Neuronal stem cell (in vitro differentiated cells): ENCODE results near the gene NFKB2. TPM values are rescaled to one million over a fixed set of nuclear protein-coding genes. Genes with fewer than 3 reads are reported as not detected.

Experiments used
- DNase-seq: peaks from one replicate; pipeline ENCODE4 v3.0.0-alpha.2; 2013; ENCODE audit warnings: low spot score
- H2AFZ ChIP-seq: one replicate; pipeline ENCODE4 v1.6.1; 2013; ENCODE audit warnings: mild to moderate bottlenecking, low read length, inconsistent platforms
- H2AK5ac ChIP-seq: 2 replicates; pipeline ENCODE4 v1.6.1; 2013; ENCODE audit warnings: low read depth, mild to moderate bottlenecking, inconsistent platforms, low read length, moderate library complexity, mixed read lengths
- H2BK120ac ChIP-seq: 2 replicates; pipeline ENCODE4 v1.6.1; 2013; ENCODE audit warnings: low read depth, mild to moderate bottlenecking, inconsistent platforms, low read length, moderate library complexity, mixed read lengths
- H2BK12ac ChIP-seq: one replicate; pipeline ENCODE4 v1.6.1; 2013; ENCODE audit warnings: low read length, inconsistent platforms
- H2BK15ac ChIP-seq: 2 replicates; pipeline ENCODE4 v1.6.1; 2013; ENCODE audit warnings: mild to moderate bottlenecking, low read length, inconsistent platforms, mixed read lengths
- H2BK5ac ChIP-seq: one replicate; pipeline ENCODE4 v1.6.1; 2013; ENCODE audit warnings: inconsistent platforms, mild to moderate bottlenecking, low read length, moderate library complexity
- H3K14ac ChIP-seq: one replicate; pipeline ENCODE4 v1.6.1; 2013; ENCODE audit warnings: low read length, inconsistent platforms
- H3K18ac ChIP-seq: 2 replicates; pipeline ENCODE4 v1.6.1; 2013; ENCODE audit warnings: low read length, inconsistent platforms
- H3K23ac ChIP-seq: 2 replicates; pipeline ENCODE4 v1.6.1; 2013; ENCODE audit warnings: low read depth, mild to moderate bottlenecking, mixed read lengths, low read length, inconsistent platforms; ENCODE audit not compliant: poor library complexity
- H3K27ac ChIP-seq: replicated peaks from 3 replicates; pipeline ENCODE4 v1.5.1; 2013; ENCODE audit warnings: low read length, inconsistent platforms
- H3K27me3 ChIP-seq, 3 experiments: 2 replicates each; pipeline ENCODE4 v1.6.1; 2013; ENCODE audit warnings: low read length in 3 of 3, mild to moderate bottlenecking in 2 of 3, inconsistent platforms in 1 of 3, low read depth in 1 of 3, mixed read lengths in 1 of 3, moderate library complexity in 1 of 3; ENCODE audit not compliant: control insufficient read depth in 3 of 3, insufficient read depth in 3 of 3
- H3K36me3 ChIP-seq, 2 donors: replicated peaks in 1 of 2; 2 replicates each; pipeline ENCODE4 v1.6.1; 2013; ENCODE audit warnings: low read length in 2 of 2; ENCODE audit not compliant: control insufficient read depth in 2 of 2, insufficient read depth in 2 of 2
- H3K4ac ChIP-seq: 2 replicates; pipeline ENCODE4 v1.6.1; 2013; ENCODE audit warnings: inconsistent platforms, mild to moderate bottlenecking, low read length, moderate library complexity
- H3K4me1 ChIP-seq, 2 donors: 1 replicate in 1 of 2; 2 replicates in 1 of 2; pipeline ENCODE4 v1.6.1; 2013; ENCODE audit warnings: low read length in 2 of 2, low read depth in 1 of 2; ENCODE audit not compliant: control insufficient read depth in 2 of 2, insufficient read depth in 1 of 2
- H3K4me2 ChIP-seq: one replicate; pipeline ENCODE4 v1.6.1; 2013; ENCODE audit warnings: mild to moderate bottlenecking, low read length, inconsistent platforms; ENCODE audit not compliant: insufficient read depth, poor library complexity, severe bottlenecking
- H3K4me3 ChIP-seq, 2 donors: 2 replicates each; pipeline ENCODE4 v1.5.1; 2013; ENCODE audit warnings: low read length in 2 of 2, mild to moderate bottlenecking in 2 of 2, inconsistent platforms in 1 of 2, moderate library complexity in 1 of 2
- H3K79me1 ChIP-seq: one replicate; pipeline ENCODE4 v1.6.1; 2013; ENCODE audit warnings: low read depth, mild to moderate bottlenecking, inconsistent platforms, low read length, moderate library complexity
- H3K9ac ChIP-seq: one replicate; pipeline ENCODE4 v1.6.1; 2013; ENCODE audit warnings: mild to moderate bottlenecking, low read depth, low read length, inconsistent platforms; ENCODE audit not compliant: poor library complexity
- H3K9me3 ChIP-seq, 2 donors: replicated peaks in 1 of 2; 2 replicates each; pipeline versions ENCODE3 to v1.6.1; 2013; ENCODE audit warnings: low read length in 2 of 2, mild to moderate bottlenecking in 2 of 2, inconsistent platforms in 1 of 2, low read depth in 1 of 2, mixed read lengths in 1 of 2, moderate library complexity in 1 of 2; ENCODE audit not compliant: control insufficient read depth in 2 of 2, insufficient read depth in 1 of 2
- H4K8ac ChIP-seq: one replicate; pipeline ENCODE4 v1.6.1; 2013; ENCODE audit warnings: low read depth, mild to moderate bottlenecking, inconsistent platforms, low read length, moderate library complexity
- H4K91ac ChIP-seq: one replicate; pipeline ENCODE4 v1.6.1; 2013; ENCODE audit warnings: low read length, low read depth, mild to moderate bottlenecking, inconsistent platforms; ENCODE audit not compliant: poor library complexity
- WGBS, 2 donors: extraction: QIAGEN DNeasy Blood & Tissue Kit; methylation state at CpG; one replicate each; pipeline ENCODE4 v1.1.7; 2013; ENCODE audit warnings: missing lambda C conversion rate in 2 of 2, mixed read lengths in 1 of 2; ENCODE audit not compliant: insufficient read length in 2 of 2, insufficient replicate concordance in 1 of 2; ENCODE audit errors: extremely low coverage in 2 of 2; 5-methylcytosine and 5-hydroxymethylcytosine counted together
- polyA plus RNA-seq, 2 experiments: library from polyadenylated mRNA; stranded (reverse); fragments of 200-250 nt; gene quantifications; one replicate each; pipeline ENCODE4 v1.2.3, GENCODE V29; 2013

The NFKB2 gene
- polyA plus RNA-seq (2013, experiment 1 of 2) = 7.6 TPM
- polyA plus RNA-seq (2013, experiment 2 of 2) = 8.2 TPM

GRCh38 chr10:102395400-102396316 lies at the start of gene NFKB2:
NFKB2 (plus strand) TSS chr10:102395705; CDS start chr10:102395960, 255 bp downstream.
- peak; percentile 81 for DNase-seq
- H3K9ac ChIP-seq = peak within 1 kb of the TSS; percentile 94
- peak within 1 kb of the TSS; percentile 51 for H2AK5ac ChIP-seq
- H3K36me3 ChIP-seq = peaks cover 0 to 27% of the 10 kb centered on the region in 2 donors
- no peak within 1 kb of the TSS for H3K27ac ChIP-seq
- peak within 1 kb of the TSS; percentile 94 for H3K4me2 ChIP-seq
- no peak within 1 kb of the TSS for H4K91ac ChIP-seq
- H3K14ac ChIP-seq = peak within 1 kb of the TSS; percentile 39
- H3K79me1 ChIP-seq = peaks cover 1% of the 10 kb centered on the region
- H2BK5ac ChIP-seq = no peak within 1 kb of the TSS
- H3K27me3 ChIP-seq = peaks cover 0 to 29% (median 17%) of the 10 kb centered on the region in 3 experiments
- peak within 1 kb of the TSS; percentile 96 for H2AFZ ChIP-seq
- no peak within 1 kb of the TSS for H2BK12ac ChIP-seq
- H3K18ac ChIP-seq = peak within 1 kb of the TSS; percentile 20
- H3K23ac ChIP-seq = peak within 1 kb of the TSS; percentile 90
- no peak within 1 kb of the TSS for H4K8ac ChIP-seq
- no peaks in the 10 kb centered on the region for H3K9me3 ChIP-seq
- H2BK120ac ChIP-seq = no peak within 1 kb of the TSS
- peaks cover 11 to 19% of the 10 kb centered on the region in 2 donors for H3K4me1 ChIP-seq
- no CpG with 5 or more reads among the region's 42 CpGs for WGBS, 2 donors
- no peak within 1 kb of the TSS for H3K4ac ChIP-seq
- H3K4me3 ChIP-seq = peak within 1 kb of the TSS; percentile 54 to 80
- H2BK15ac ChIP-seq = peak within 1 kb of the TSS; percentile 47

- no peaks in the 10 kb centered on the region for H3K9me3 ChIP-seq
- H3K36me3 ChIP-seq = peaks cover 9 to 23% of the 10 kb centered on the region in 2 donors
- no peaks in the 10 kb centered on the region for H3K27me3 ChIP-seq
- no peak overlapping the region for H3K18ac ChIP-seq
- H3K4me3 ChIP-seq = no peak overlapping the region
- peaks cover 1 to 6% of the 10 kb centered on the region in 2 donors for H3K4me1 ChIP-seq
- DNase-seq = peak; percentile 31
- no peak overlapping the region for H2BK15ac ChIP-seq
- no peaks in the 10 kb centered on the region for H3K79me1 ChIP-seq
- H2BK12ac ChIP-seq = no peak overlapping the region
- H2BK5ac ChIP-seq = no peak overlapping the region
- H3K14ac ChIP-seq = no peak overlapping the region
- no peak overlapping the region for H2AK5ac ChIP-seq
- H3K23ac ChIP-seq = no peak overlapping the region
- no peak overlapping the region for H4K8ac ChIP-seq
- no peak overlapping the region for H3K4ac ChIP-seq
- no peak overlapping the region for H2AFZ ChIP-seq
- H2BK120ac ChIP-seq = no peak overlapping the region
- H3K4me2 ChIP-seq = no peak overlapping the region
- no peak overlapping the region for H3K27ac ChIP-seq
- H4K91ac ChIP-seq = no peak overlapping the region
- H3K9ac ChIP-seq = no peak overlapping the region
- no CpG with 5 or more reads among the region's 2 CpGs for WGBS, 2 donors
Measured at GRCh38 chr10:102347236-102347828, 48.2 kb upstream of the NFKB2 start.

GRCh38 chr10:102352066-102352715 lies 43.3 kb upstream of the NFKB2 start:
- no CpG with 5 or more reads among the region's 7 CpGs for WGBS, 2 donors
- Histone ChIP-seq H3K27ac (no peak overlapping the region), H4K91ac (no peak overlapping the region), H2BK120ac (no peak overlapping the region), H3K14ac (no peak overlapping the region), H2BK12ac (no peak overlapping the region), H3K4me2 (no peak overlapping the region), H3K23ac (no peak overlapping the region), H3K4ac (no peak overlapping the region), H2AK5ac (no peak overlapping the region), H3K27me3 (no peaks in the 10 kb centered on the region), H3K9ac (no peak overlapping the region), H4K8ac (no peak overlapping the region), H3K36me3 (peaks cover 27 to 55% of the 10 kb centered on the region in 2 donors), H3K4me1 (no peaks in the 10 kb centered on the region), H3K4me3 (no peak overlapping the region), H3K79me1 (no peaks in the 10 kb centered on the region), H2BK15ac (no peak overlapping the region), H3K9me3 (no peaks in the 10 kb centered on the region), H2BK5ac (no peak overlapping the region), H2AFZ (no peak overlapping the region), H3K18ac (no peak overlapping the region)
- peak; percentile 68 for DNase-seq
